Mucosa of rectum (tissue), 2 donors: ENCODE results near the gene CNST.
"Not testable (repeated sequence)": the region's sequence is repeated elsewhere in the genome, so short reads cannot be mapped to it uniquely, and the experiment has no call there.

Experiments used
- H3K27ac ChIP-seq, 2 donors: one replicate each; pipeline ENCODE4 v1.7.0; 2013; ENCODE audit warnings: inconsistent platforms in 2 of 2, low read depth in 2 of 2, low read length in 2 of 2
- H3K27me3 ChIP-seq, 2 donors: one replicate each; pipeline ENCODE4 v1.7.0; 2013; ENCODE audit warnings: low read length in 2 of 2; ENCODE audit not compliant: control insufficient read depth in 2 of 2, insufficient read depth in 2 of 2
- H3K36me3 ChIP-seq, 2 donors: one replicate each; pipeline ENCODE4 v1.7.0; 2013; ENCODE audit warnings: low read length in 2 of 2; ENCODE audit not compliant: control insufficient read depth in 2 of 2, insufficient read depth in 2 of 2
- H3K4me1 ChIP-seq, 2 donors: one replicate each; pipeline ENCODE4 v1.7.0; 2013; ENCODE audit warnings: low read length in 2 of 2, mild to moderate bottlenecking in 1 of 2; ENCODE audit not compliant: control insufficient read depth in 2 of 2, insufficient read depth in 2 of 2
- H3K4me3 ChIP-seq, 2 donors: one replicate each; pipeline ENCODE4 v1.7.0; 2013; ENCODE audit warnings: low read length in 2 of 2
- H3K9ac ChIP-seq, 2 donors: one replicate each; pipeline ENCODE4 v1.7.0; 2013; ENCODE audit warnings: low read length in 2 of 2, low read depth in 1 of 2, mild to moderate bottlenecking in 1 of 2
- H3K9me3 ChIP-seq, 2 donors: one replicate each; pipeline ENCODE4 v1.7.0; 2013; ENCODE audit warnings: low read length in 2 of 2; ENCODE audit not compliant: control insufficient read depth in 2 of 2
- donor health status: healthy.
- donor health status: Normal muscosa, but diverticular disease.

CNST gene

DNA sequence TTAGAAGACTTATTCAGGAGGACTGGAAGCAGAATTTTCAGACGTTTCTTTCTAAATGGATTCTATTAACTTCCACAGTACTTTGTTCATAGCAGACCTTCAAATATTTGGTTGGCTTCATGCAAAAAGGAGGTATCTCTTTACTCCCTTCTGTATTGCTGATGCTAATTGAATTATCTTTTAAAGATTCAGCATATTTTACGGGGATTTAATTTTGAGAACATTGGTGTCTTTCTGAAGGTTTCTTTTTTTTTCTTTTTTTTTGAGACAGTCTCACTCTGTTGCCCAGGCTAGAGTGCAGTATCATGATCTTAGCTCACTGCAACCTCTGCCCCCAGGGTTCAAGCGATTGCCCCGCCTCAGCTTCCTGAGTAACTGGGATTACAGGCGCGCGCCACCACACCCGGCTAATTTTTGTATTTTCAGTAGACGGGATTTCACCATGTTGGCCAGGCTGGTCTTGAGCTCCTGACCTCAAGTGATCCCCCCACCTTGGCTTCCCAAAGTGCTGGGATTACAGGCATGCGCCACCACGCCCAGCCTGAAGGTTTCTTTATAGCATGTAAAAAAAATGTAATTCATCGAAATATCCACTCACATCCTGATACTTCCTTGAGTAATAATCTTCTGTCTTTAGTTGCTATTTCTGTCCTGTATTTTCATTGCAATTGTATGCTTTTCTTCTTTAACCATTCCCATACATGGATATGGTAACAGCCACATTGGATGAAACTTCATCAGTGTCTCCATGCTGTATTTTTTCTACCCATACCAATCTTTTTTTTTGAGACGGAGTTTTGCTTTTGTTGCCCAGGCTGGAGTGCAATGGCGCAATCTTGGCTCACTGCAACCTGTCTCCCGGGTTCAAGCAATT lies 14.5 kb downstream of the CNST start:
- peaks cover 29 to 47% of the 10 kb centered on the region in 2 donors for H3K4me1 ChIP-seq
- peak overlapping the region; percentile 38 for H3K27ac ChIP-seq

DNA sequence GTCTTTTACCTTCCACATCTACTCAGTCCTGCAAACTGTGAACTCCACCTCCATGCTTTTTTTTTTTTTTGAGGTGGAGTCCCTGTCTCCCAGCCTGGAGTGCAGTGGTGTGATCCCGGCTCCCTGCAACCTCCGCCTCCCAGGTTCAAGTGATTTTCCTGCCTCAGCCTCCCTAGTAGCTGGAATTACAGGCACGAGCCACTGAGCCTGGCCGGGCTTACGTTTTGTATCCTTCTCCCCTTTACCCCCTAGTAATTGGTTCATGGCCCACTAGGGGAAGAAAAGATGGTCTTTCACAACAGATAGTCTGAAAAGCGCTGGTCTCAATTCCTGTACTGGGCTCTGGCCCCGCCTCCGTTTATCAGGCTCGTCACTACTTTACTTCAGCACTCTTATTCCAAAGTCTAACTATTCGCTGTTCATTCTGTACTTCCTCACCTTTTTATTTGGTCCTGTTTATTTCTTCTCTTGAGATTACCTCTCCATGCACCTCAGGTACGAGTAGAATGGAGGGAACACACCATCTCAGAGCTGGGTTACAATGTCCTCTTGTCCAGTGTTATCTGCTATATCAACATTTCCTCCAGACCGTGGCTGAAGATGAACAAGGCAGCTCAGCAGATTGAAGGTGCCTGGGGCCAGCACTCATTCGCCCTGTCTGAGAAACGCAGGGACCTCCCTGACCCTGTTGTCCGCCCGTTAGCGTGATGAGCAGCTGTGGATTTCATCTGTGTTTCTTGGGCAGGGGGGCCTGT lies 16.2 kb downstream of the CNST start:
- H3K27ac ChIP-seq = peak overlapping the region; percentile 87 to 90
- H3K4me1 ChIP-seq = peaks cover 31 to 51% of the 10 kb centered on the region in 2 donors
- H3K27me3 ChIP-seq = no peaks in the 10 kb centered on the region
- H3K9me3 ChIP-seq = no peaks in the 10 kb centered on the region
- H3K36me3 ChIP-seq = peaks cover 0 to 6% of the 10 kb centered on the region in 2 donors
- peak overlapping the region; percentile 55 to 71 for H3K4me3 ChIP-seq
- peak overlapping the region; percentile 42 to 66 for H3K9ac ChIP-seq

More for the DNA sequence above, 14.5 kb downstream of the CNST start:
- H3K36me3 ChIP-seq = peaks cover 0 to 6% of the 10 kb centered on the region in 2 donors
- H3K9me3 ChIP-seq = no peaks in the 10 kb centered on the region
- no peak overlapping the region for H3K4me3 ChIP-seq
- no peak overlapping the region for H3K9ac ChIP-seq
- no peaks in the 10 kb centered on the region for H3K27me3 ChIP-seq

DNA sequence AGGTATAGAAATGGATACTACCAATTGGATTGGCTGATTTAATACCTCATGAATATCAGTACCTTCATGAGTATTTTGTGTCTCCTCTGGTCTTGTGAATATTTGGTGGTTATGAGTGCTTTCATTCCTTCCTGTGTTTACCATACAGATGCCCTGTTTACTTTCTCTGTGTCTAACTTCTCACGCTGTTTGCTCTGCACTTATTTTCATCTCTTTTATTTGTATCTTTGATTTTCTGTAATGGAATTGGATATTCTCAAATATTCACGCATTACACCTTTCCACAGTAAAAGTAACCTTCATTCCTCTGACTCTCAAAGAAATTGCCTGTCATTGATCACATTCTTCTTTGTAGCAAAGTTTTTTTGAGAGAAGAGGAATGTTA lies 16.8 kb downstream of the CNST start:
- peaks cover 0 to 6% of the 10 kb centered on the region in 2 donors for H3K36me3 ChIP-seq
- H3K27ac ChIP-seq = peak overlapping the region; percentile 87 to 90
- H3K9me3 ChIP-seq = no peaks in the 10 kb centered on the region
- peaks cover 34 to 55% of the 10 kb centered on the region in 2 donors for H3K4me1 ChIP-seq
- H3K9ac ChIP-seq = peak overlapping the region; percentile 42 to 66
- no peaks in the 10 kb centered on the region for H3K27me3 ChIP-seq
- H3K4me3 ChIP-seq = peak overlapping the region; percentile 55 to 71

DNA sequence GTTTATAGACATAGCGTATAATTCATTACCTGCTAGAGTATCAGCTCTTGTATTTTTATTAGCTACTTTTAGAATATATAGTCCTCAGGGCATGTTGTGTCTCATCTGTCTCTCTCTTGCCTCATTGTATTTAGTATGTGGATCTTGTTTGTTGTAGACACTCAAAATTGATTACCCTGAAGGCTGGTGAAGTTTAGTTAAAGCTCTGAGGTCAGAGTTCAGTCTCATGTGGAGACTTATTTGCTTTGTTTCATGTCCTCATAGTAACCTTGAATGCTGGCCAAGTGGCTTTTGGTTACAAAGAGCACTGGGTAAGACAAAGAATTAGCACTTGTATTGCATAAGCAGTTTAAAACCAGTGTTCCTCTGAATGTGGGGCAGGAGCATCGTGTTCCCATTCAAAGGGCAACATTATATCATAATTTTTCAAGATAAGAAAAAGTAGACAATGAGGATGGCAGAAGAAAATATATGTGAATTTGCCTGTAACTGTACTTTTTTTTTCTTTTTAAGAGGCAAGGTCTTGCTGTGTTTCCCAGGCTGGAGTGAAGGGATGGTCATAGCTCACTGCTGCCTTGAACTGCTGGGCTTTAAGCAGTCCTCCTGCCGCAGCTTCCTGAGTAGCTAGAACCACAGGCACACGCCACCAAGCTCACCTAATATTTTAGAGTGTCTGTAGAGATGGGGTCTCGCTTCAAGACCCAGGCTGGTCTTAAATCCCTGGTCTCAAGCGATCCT lies 17.4 kb downstream of the CNST start:
- Histone ChIP-seq H3K36me3 (peaks cover 0 to 6% of the 10 kb centered on the region in 2 donors), H3K9me3 (no peaks in the 10 kb centered on the region), H3K27me3 (no peaks in the 10 kb centered on the region), H3K4me1 (peaks cover 34 to 58% of the 10 kb centered on the region in 2 donors), H3K9ac (peak overlapping the region in 1 of 2 donors; percentile 66), H3K27ac (peak overlapping the region; percentile 87 to 90), H3K4me3 (peak overlapping the region; percentile 55 to 71)

DNA sequence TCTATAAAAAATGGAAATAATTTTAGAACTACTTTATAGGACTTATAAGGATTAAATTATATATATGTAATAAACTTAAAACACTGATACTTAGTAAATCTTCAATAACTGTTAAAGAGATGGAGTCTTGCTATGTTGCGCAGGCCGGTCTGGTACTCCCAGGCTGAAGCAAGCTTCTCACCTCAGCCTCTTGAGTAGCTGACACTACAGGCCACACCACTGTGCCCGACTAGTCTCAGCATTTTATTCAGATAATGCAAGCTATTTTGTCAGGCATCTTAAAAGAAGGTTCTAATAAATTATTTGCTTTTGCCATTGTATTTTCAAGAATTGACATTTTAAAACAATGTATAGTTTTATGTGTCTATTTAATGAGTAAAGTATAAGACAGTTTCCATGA lies 20.8 kb downstream of the CNST start:
- Histone ChIP-seq H3K27ac (peak overlapping the region; percentile 54 to 67), H3K9me3 (no peaks in the 10 kb centered on the region), H3K27me3 (no peaks in the 10 kb centered on the region), H3K4me3 (no peak overlapping the region), H3K4me1 (peaks cover 40 to 49% of the 10 kb centered on the region in 2 donors), H3K9ac (peak overlapping the region in 1 of 2 donors; percentile 49), H3K36me3 (peaks cover 0 to 6% of the 10 kb centered on the region in 2 donors)

DNA sequence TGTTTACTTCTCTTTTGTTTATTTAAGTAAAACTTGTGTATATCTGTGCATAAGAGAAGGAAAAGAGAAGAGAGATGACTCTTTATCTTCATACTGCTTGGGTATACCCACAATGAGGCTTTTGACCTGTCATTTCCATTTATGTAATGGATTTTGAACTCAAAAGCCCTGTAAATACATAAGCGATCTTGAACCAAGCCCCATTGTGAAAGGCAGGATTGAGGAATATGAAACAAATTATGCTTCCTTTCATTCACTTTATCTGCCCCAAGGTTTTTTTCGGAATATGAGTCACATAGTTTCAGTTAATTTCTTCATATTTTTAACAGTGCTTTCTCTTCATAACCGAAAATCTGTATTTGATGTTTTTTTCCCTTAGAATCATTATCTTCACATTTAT lies 21.4 kb downstream of the CNST start:
- Histone ChIP-seq H3K4me1 (peaks cover 35 to 50% of the 10 kb centered on the region in 2 donors), H3K9ac (peak overlapping the region in 1 of 2 donors; percentile 49), H3K36me3 (peaks cover 0 to 6% of the 10 kb centered on the region in 2 donors), H3K27ac (peak overlapping the region; percentile 54 to 67), H3K9me3 (no peaks in the 10 kb centered on the region), H3K27me3 (no peaks in the 10 kb centered on the region), H3K4me3 (no peak overlapping the region)

DNA sequence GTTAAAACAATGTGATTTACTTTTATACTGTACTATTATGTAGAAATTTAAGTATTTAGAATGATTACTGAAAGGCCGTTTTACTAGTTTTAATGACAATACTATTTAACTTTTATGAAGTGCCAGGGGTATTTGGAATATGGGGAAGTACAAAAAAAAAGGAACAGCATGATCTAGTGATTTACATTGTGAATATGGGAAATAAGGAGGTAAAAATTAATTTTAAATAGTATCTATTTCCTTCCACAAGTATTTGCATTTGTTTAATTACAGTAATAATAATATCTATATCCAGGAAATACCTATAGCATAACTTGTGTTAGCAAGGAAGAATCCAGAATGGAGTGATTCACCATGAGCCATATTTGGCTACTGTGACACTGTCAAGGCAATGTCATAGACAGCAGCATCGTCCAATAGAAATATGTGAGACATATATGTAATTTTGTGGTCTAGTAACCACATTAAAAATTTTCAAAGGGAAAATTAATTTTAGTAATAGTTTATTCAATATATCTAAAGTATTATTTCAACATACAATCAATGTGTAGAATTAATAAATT lies 22.0 kb downstream of the CNST start:
- H3K9ac ChIP-seq = no peak overlapping the region
- peaks cover 0 to 6% of the 10 kb centered on the region in 2 donors for H3K36me3 ChIP-seq
- no peaks in the 10 kb centered on the region for H3K9me3 ChIP-seq
- peaks cover 30 to 44% of the 10 kb centered on the region in 2 donors for H3K4me1 ChIP-seq
- no peak overlapping the region for H3K4me3 ChIP-seq
- peak overlapping the region in 1 of 2 donors; percentile 67 for H3K27ac ChIP-seq
- H3K27me3 ChIP-seq = no peaks in the 10 kb centered on the region

DNA sequence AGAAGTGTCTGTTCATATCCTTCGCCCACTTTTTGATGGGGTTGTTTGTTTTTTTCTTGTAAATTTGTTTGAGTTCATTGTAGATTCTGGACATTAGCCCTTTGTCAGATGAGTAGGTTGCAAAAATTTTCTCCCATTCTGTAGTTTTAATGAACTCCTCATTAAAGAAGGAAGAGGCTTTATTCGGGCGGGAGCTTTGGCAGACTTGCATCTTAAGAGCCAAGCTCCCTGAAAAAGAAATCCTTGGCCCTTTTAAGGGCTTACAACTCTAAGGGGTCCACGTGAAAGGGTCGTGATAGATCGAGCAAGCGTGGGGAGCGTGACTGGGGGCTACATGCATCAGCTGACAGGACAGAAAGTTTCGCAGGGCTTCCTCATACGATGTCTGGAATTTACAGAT lies 23.7 kb downstream of the CNST start:
- H3K36me3 ChIP-seq, H3K9me3 ChIP-seq, H3K4me3 ChIP-seq, H3K9ac ChIP-seq, H3K27ac ChIP-seq, H3K27me3 ChIP-seq: not testable (repeated sequence)
- H3K4me1 ChIP-seq = peaks cover 14 to 32% of the 10 kb centered on the region in 2 donors

DNA sequence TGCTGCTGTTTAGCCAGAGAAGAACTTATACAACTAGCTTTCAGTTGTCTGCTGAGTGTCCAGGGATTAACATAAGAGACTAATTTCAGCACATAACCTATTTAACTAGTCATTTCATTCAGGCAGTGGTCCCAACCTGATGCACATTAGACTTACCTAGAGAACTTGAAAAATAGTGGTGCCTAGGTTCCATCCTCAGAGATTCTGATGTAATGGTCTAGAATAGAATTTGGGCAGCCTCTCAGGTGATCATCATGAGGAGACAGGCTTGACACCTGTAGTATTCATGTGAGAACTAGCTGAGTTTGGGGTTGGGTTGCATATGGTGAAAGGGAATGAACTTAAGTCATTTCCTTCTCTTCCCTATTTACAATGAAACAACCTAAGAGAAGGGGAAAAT lies 24.8 kb downstream of the CNST start:
- peak overlapping the region; percentile 80 to 85 for H3K27ac ChIP-seq
- H3K27me3 ChIP-seq = no peaks in the 10 kb centered on the region
- H3K4me3 ChIP-seq = peak overlapping the region in 1 of 2 donors; percentile 41
- H3K9me3 ChIP-seq = no peaks in the 10 kb centered on the region
- no peaks in the 10 kb centered on the region for H3K36me3 ChIP-seq
- H3K9ac ChIP-seq = peak overlapping the region in 1 of 2 donors; percentile 8
- H3K4me1 ChIP-seq = peaks cover 17 to 32% of the 10 kb centered on the region in 2 donors
